HEK293 (cell line): ENCODE measurements around the gene MPC1.

Source experiments
- CTCF ChIA-PET: fragments of 350-600 bp; formaldehyde crosslinking; extraction: SDS; loops from one replicate; lab custom pipeline; 2021; ENCODE audit warnings: antibody characterized with exemption; lab: Yijun Ruan, JAX
- POLR2A ChIA-PET: fragments of 300-600 bp; formaldehyde crosslinking; extraction: SDS; loops from one replicate; lab custom pipeline; 2020; ENCODE audit warnings: antibody characterized with exemption, inconsistent platforms; lab: Yijun Ruan, JAX
- H3K27ac ChIP-seq: fragments of 200-500 bp; sonication (Bioruptor generic); 2 replicates; pipeline ENCODE4 v1.5.1; 2014; ENCODE audit warnings: low read depth, low read length, control low read depth, inconsistent platforms; ENCODE audit errors: extremely low read depth
- H3K36me3 ChIP-seq, 2 experiments: fragments of 200-500 bp in 1 of 2; sonication (Bioruptor generic) in 1 of 2; 1 replicate in 1 of 2; 2 replicates in 1 of 2; pipeline ENCODE4 v1.5.1; 2014 to 2017; ENCODE audit warnings: inconsistent platforms in 2 of 2, low read length in 2 of 2; ENCODE audit not compliant: control insufficient read depth in 2 of 2, insufficient read depth in 1 of 2
- H3K4me1 ChIP-seq: fragments of 200-500 bp; sonication (Bioruptor generic); 2 replicates; pipeline ENCODE4 v1.5.1; 2014; ENCODE audit warnings: mild to moderate bottlenecking, low read length, inconsistent platforms; ENCODE audit not compliant: control insufficient read depth, insufficient read depth
- H3K4me3 ChIP-seq: 2 replicates; pipeline ENCODE4 v1.5.1; 2011; ENCODE audit warnings: low read depth, mild to moderate bottlenecking, control low read depth, low read length, moderate library complexity
- H3K9me3 ChIP-seq: fragments of 200-500 bp; sonication (Bioruptor generic); 2 replicates; pipeline ENCODE4 v1.5.1; 2014; ENCODE audit warnings: low read depth, low read length, inconsistent platforms; ENCODE audit not compliant: control insufficient read depth, insufficient read depth
- FEZF1 ChIP-seq: fragments of 450-650 bp; formaldehyde crosslinking; IDR thresholded peaks from 2 replicates; pipeline ENCODE4 v1.5.1; 2016; ENCODE audit warnings: missing biosample characterization, missing genetic modification characterization
- GLIS1 ChIP-seq: fragments of 450-650 bp; formaldehyde crosslinking; IDR thresholded peaks from 2 replicates; pipeline ENCODE4 v1.5.1; 2016; ENCODE audit warnings: missing biosample characterization, missing genetic modification characterization
- GLIS2 ChIP-seq: fragments of 450-650 bp; formaldehyde crosslinking; IDR thresholded peaks from 2 replicates; pipeline ENCODE4 v1.5.1; 2016; ENCODE audit warnings: missing biosample characterization, missing genetic modification characterization
- KLF7 ChIP-seq: fragments of 450-650 bp; formaldehyde crosslinking; IDR thresholded peaks from 2 replicates; pipeline ENCODE4 v1.5.1; 2016; ENCODE audit warnings: missing biosample characterization, missing genetic modification characterization, borderline replicate concordance
- PATZ1 ChIP-seq: fragments of 450-650 bp; formaldehyde crosslinking; IDR thresholded peaks from 2 replicates; pipeline ENCODE4 v1.5.1; 2016; ENCODE audit warnings: missing biosample characterization, missing genetic modification characterization
- PRDM6 ChIP-seq: fragments of 450-650 bp; formaldehyde crosslinking; IDR thresholded peaks from 2 replicates; pipeline ENCODE4 v1.5.1; 2017; ENCODE audit warnings: missing biosample characterization, missing genetic modification characterization
- WT1 ChIP-seq: fragments of 450-650 bp; formaldehyde crosslinking; IDR thresholded peaks from 2 replicates; pipeline ENCODE4 v1.5.1; 2016; ENCODE audit warnings: missing biosample characterization, missing genetic modification characterization
- ZBTB20 ChIP-seq: fragments of 450-650 bp; formaldehyde crosslinking; IDR thresholded peaks from 2 replicates; pipeline ENCODE4 v1.5.1; 2016; ENCODE audit warnings: missing biosample characterization, missing genetic modification characterization
- ZFP3 ChIP-seq: fragments of 450-650 bp; formaldehyde crosslinking; IDR thresholded peaks from 2 replicates; pipeline ENCODE4 v1.5.1; 2016; ENCODE audit warnings: low read depth, missing biosample characterization, missing genetic modification characterization
- ZIC2 ChIP-seq: fragments of 450-650 bp; formaldehyde crosslinking; IDR thresholded peaks from 2 replicates; pipeline ENCODE4 v1.5.1; 2016; ENCODE audit warnings: missing biosample characterization, missing genetic modification characterization
- ZNF133 ChIP-seq: fragments of 450-650 bp; formaldehyde crosslinking; IDR thresholded peaks from 2 replicates; pipeline ENCODE4 v1.5.1; 2016; ENCODE audit warnings: missing biosample characterization, missing genetic modification characterization
- ZNF18 ChIP-seq: fragments of 450-650 bp; formaldehyde crosslinking; IDR thresholded peaks from 2 replicates; pipeline ENCODE4 v1.5.1; 2016; ENCODE audit warnings: missing biosample characterization, missing genetic modification characterization
- ZNF202 ChIP-seq: fragments of 450-650 bp; formaldehyde crosslinking; IDR thresholded peaks from 2 replicates; pipeline ENCODE4 v1.5.1; 2016; ENCODE audit warnings: missing biosample characterization, missing genetic modification characterization, borderline replicate concordance
- ZNF350 ChIP-seq: fragments of 450-650 bp; formaldehyde crosslinking; IDR thresholded peaks from 2 replicates; pipeline ENCODE4 v1.5.0; 2017; ENCODE audit warnings: missing biosample characterization, mild to moderate bottlenecking, missing genetic modification characterization
- ZNF394 ChIP-seq: fragments of 450-650 bp; formaldehyde crosslinking; IDR thresholded peaks from 2 replicates; pipeline ENCODE4 v1.5.1; 2016; ENCODE audit warnings: missing biosample characterization, missing genetic modification characterization, mild to moderate bottlenecking, moderate library complexity, borderline replicate concordance
- ZNF513 ChIP-seq: fragments of 450-650 bp; IDR thresholded peaks from 2 replicates; pipeline ENCODE4 v1.5.1; 2018; ENCODE audit warnings: missing biosample characterization, missing genetic modification characterization
- ZNF558 ChIP-seq: fragments of 450-650 bp; formaldehyde crosslinking; IDR thresholded peaks from 2 replicates; pipeline ENCODE4 v1.5.1; 2016; ENCODE audit warnings: missing biosample characterization, missing genetic modification characterization
- ZNF561 ChIP-seq: fragments of 450-650 bp; IDR thresholded peaks from 2 replicates; pipeline ENCODE4 v1.5.1; 2018; ENCODE audit warnings: missing biosample characterization, missing genetic modification characterization, borderline replicate concordance
- ZNF596 ChIP-seq: fragments of 450-650 bp; IDR thresholded peaks from 2 replicates; pipeline ENCODE4 v1.5.0; 2018; ENCODE audit warnings: missing biosample characterization, mild to moderate bottlenecking, missing genetic modification characterization, moderate library complexity
- ZNF600 ChIP-seq: fragments of 450-650 bp; formaldehyde crosslinking; IDR thresholded peaks from 2 replicates; pipeline ENCODE4 v1.5.1; 2016; ENCODE audit warnings: missing biosample characterization, missing genetic modification characterization
- ZNF621 ChIP-seq: fragments of 450-650 bp; formaldehyde crosslinking; IDR thresholded peaks from 2 replicates; pipeline ENCODE4 v1.5.1; 2017; ENCODE audit warnings: missing biosample characterization, missing genetic modification characterization
- ZNF791 ChIP-seq: fragments of 450-650 bp; formaldehyde crosslinking; IDR thresholded peaks from 2 replicates; pipeline ENCODE4 v1.5.1; 2016; ENCODE audit warnings: missing biosample characterization, missing genetic modification characterization

Gene MPC1

GRCh38 chr6:166333172-166333995, 49.4 kb downstream of the MPC1 start:
- 0 out of 2 replicates have a peak, but pooled peaks have one; percentile 43 for TF ChIP-seq GLIS2
- TF ChIP-seq ZNF558 (tag by site-specific recombination) = no peak
- ChIA-PET CTCF (interaction anchor here (0.8 to 0.9 kb wide), 4 partner anchors 10 to 176 kb away, joined by 3 to 6 read pairs (median 4); no protein-coding TSS in a partner anchor), POLR2A (no interaction called here)
- H3K27ac ChIP-seq = no peak overlapping the region
- H3K36me3 ChIP-seq = peaks cover 5 to 57% of the 10 kb centered on the region in 2 experiments; a peak in 2 of 3 replicates
- H3K9me3 ChIP-seq = no peaks in the 10 kb centered on the region
- peaks cover 9% of the 10 kb centered on the region; the same call in 1 of the 2 replicates for H3K4me1 ChIP-seq
- no peak overlapping the region for H3K4me3 ChIP-seq

- Histone ChIP-seq H3K27ac (no peak overlapping the region), H3K4me1 (peaks cover 9% of the 10 kb centered on the region; the same call in 1 of the 2 replicates), H3K36me3 (peaks cover 9 to 51% of the 10 kb centered on the region in 2 experiments; a peak in 2 of 3 replicates), H3K4me3 (no peak overlapping the region), H3K9me3 (no peaks in the 10 kb centered on the region)
- ChIA-PET CTCF (no interaction called here), POLR2A (no interaction called here)
- no peak for TF ChIP-seq ZNF791 (tag by site-specific recombination)
- peak; percentile 17; the same call in 1 of the 2 replicates for TF ChIP-seq ZBTB20 (tag by site-specific recombination)
- TF ChIP-seq PRDM6 = 0 out of 2 replicates have a peak, but pooled peaks have one; percentile 11
Observed at GRCh38 chr6:166331503-166332415, 51.0 kb downstream of the MPC1 start.

- H3K9me3 ChIP-seq = no peaks in the 10 kb centered on the region
- peaks cover 4 to 50% of the 10 kb centered on the region in 2 experiments; a peak in 2 of 3 replicates for H3K36me3 ChIP-seq
- peaks cover 9% of the 10 kb centered on the region; the same call in 1 of the 2 replicates for H3K4me1 ChIP-seq
- ChIA-PET POLR2A (no interaction called here), CTCF (interaction anchor here (0.6 to 0.7 kb wide), 2 partner anchors 17 to 70 kb away, joined by 3 read pairs; no protein-coding TSS in a partner anchor)
- H3K27ac ChIP-seq = no peak overlapping the region
- H3K4me3 ChIP-seq = no peak overlapping the region
- TF ChIP-seq ZIC2 = peak; percentile 82
- no peak for TF ChIP-seq ZNF621 (tag by site-specific recombination)
- TF ChIP-seq WT1 (tag by site-specific recombination) = no peak
- TF ChIP-seq ZFP3 (tag by site-specific recombination) = no peak
- TF ChIP-seq GLIS1 (tag by site-specific recombination) = peak; percentile 46
- no peak for TF ChIP-seq ZNF133 (tag by site-specific recombination)
- peak; percentile 32; the same call in 1 of the 2 replicates for TF ChIP-seq ZNF600 (tag by site-specific recombination)
- TF ChIP-seq ZNF561 (tag by site-specific recombination) = no peak
- TF ChIP-seq ZNF513 (tag by site-specific recombination) = no peak
- TF ChIP-seq ZNF596 (tag by site-specific recombination) = no peak
- no peak for TF ChIP-seq ZNF202 (tag by site-specific recombination)
- no peak for TF ChIP-seq ZNF350 (tag by site-specific recombination)
- TF ChIP-seq FEZF1 (tag by site-specific recombination) = no peak
- no peak for TF ChIP-seq ZNF394 (tag by site-specific recombination)
- TF ChIP-seq ZNF18 = no peak
- TF ChIP-seq KLF7 (tag by site-specific recombination) = no peak
- peak; percentile 68 for TF ChIP-seq PATZ1
Observed at GRCh38 chr6:166330612-166331011, 52.1 kb downstream of the MPC1 start.
